Posterior cingulate gyrus (tissue), 11 donors: ENCODE measurements around the gene ITGB1.
"Not testable (repeated sequence)": the region's sequence is repeated elsewhere in the genome, so short reads cannot be mapped to it uniquely, and the experiment has no call there.

Experiments
- DNase-seq, 10 donors: peaks; one replicate each; pipeline versions ENCODE4 v3.0.0 to v3.0.0-alpha.2; 2020 to 2021; ENCODE audit warnings: mixed read lengths in 3 of 10
- intact Hi-C: fragments of 100-400 bp; cut with DNase I; formaldehyde crosslinking; loops from one replicate; pipeline ENCODE4 v1.15.1; 2023

Gene ITGB1

DNA sequence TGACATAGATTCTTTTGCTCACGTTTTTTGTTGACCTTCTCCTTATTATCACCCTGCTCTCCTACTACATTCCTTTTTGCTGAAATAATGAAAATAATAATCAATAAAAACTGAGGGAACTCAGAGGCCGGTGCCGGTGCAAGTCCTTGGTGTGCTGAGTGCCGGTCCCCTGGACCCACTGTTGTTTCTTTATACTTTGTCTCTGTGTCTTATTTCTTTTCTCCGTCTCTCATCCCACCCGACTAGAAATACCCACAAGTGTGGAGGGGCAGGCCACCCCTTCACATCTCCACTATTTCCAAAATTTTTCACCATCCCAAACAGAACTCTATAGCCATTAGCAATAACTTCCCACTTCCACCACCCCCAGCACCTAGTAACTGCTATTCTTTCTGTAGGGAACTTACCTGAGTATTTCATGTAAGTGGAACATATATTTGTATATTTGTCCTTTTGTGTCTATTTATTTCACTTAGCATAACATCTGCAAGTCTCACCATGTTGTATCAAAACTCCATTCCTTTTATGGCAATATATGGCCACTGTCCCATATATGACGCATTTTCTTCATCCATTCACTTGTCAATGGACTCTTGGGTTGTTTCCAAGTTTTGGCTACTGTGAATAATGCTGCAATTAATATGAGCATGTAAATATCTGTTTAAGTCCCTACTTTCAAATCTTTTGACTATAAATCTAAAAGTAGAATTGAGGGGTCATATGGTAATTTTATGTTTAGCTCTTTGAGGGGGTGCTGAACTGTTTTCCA, 62.6 kb downstream of the ITGB1 start:
- intact Hi-C loops, DNase-seq: not testable (repeated sequence)

- intact Hi-C loops, result no loop called here
- no peak for DNase-seq
Observed at GRCh38 chr10:32893916-32894664, 63.9 kb downstream of the ITGB1 start.

DNA sequence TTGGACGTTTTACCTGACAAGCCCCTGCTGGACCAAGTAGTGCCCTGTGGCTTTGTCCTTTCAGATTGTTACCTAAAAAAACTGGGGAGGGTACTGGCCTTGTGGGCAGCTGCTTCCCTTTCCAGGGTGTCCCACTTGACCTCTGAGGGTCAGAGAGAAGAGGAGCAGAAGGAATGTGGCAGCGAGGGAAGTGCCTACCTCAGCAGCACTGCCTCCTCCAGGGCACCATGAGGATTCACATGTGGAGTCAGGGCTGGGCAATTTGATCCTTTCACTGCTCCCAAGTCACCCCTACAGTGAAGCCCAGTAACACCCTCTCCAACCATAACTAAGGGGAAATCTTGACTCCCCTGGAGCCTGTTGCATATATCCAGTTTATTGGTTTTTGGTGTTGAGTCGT, 64.6 kb downstream of the ITGB1 start:
- DNase-seq, result no peak
- intact Hi-C loops, result no loop called here

DNA sequence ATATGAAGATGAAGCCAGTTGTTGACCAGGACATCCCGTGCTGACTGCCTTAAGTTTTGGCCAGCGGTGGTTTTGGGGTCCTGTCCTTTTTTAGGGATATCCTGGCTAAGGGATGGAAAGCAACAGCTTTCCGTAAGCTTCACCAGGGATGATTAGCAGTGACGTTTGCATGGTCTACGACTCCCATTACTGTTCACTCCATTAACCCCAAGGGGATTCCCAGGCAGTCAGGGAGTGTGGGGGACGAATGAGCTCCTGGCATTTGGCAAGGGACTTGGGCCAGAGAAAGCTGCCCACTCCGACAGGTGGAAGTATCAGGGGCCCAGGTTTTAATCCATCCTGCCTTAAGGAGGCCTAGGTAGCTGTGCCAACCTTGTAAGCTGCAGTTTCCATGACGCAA, 66.8 kb downstream of the ITGB1 start:
- intact Hi-C loops, result no loop called here
- peak in 1 of 10 donors; percentile 30 for DNase-seq

DNA sequence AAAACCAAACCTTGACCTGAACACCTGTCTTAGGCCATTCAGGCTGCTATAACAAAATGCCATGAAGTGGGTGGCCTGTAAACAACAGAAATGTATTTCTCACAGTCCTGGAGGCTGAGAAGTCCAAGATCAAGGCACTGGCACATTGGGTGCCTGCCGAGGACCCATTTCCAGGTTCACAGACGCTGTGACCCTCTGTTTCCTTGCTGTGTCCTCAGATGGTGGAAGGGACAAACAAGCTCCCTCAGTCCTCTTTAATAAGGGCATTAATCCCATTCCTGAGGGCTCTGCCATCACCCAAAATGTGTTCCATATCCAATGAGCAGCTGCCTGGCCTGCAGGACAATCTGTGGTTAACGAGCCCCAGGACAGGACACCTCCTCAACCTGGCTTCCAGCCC, 67.6 kb downstream of the ITGB1 start:
- intact Hi-C loops, result no loop called here
- DNase-seq, result peak in 2 of 10 donors; percentile 27 to 40

DNA sequence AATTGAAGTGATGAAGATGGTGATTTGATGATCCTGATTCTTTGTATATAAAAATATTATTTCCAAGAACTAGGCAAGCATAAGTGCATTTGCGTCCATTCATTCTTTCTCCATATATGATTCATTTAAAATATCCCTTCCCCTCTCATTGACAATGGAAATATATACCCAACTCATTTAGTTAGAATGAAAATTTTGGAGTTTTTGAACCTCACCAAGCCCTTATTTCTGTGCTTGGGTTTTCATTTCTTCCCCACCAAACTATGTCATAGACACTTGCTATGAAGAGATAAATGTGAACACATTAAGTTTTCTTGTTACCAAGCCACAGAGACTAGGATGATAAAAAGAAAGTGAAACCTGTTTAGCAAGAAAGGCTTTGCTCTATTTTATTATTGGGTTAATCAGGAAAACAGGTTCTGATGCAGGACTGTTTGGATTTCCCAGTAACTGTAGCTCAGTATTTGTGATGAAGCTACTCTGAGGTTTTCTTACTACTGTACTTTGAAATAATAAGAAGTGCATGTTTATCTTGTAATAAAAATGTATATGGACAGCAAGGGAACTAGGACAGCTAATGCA, 68.3 kb downstream of the ITGB1 start:
- no peak for DNase-seq
- intact Hi-C loops, result no loop called here

- peak in 2 of 10 donors; percentile 40 to 62 for DNase-seq
- intact Hi-C loops, result no loop called here
Observed at GRCh38 chr10:32888161-32888927, 69.7 kb downstream of the ITGB1 start.

GRCh38 chr10:32887481-32887880, 70.5 kb downstream of the ITGB1 start:
- DNase-seq, result peak in 3 of 10 donors; percentile 46 to 71 (median 53)
- intact Hi-C loops, result no loop called here

GRCh38 chr10:32882076-32882475, 76.0 kb downstream of the ITGB1 start:
- intact Hi-C loops, result no loop called here
- DNase-seq, result no peak

DNA sequence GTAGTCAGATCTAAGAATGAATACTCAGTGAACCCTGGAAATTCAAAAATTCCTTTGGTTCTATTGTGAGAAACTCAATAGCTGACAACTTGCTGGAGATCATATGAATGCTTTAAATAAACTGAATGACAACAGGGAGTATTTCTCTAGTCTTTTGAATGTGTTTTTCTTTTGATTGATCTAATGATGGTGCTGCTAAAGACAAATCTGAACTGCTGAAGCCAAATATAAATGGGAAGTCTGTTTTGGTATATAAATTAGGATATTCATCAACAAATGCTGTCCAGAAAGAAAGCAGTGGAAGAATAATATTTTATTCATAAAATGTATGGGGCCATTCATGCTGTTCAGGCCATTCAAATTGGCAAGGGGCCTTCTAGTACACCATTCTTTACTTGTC, 79.4 kb downstream of the ITGB1 start:
- intact Hi-C loops, result no loop called here
- no peak for DNase-seq

GRCh38 chr10:32877915-32878314, 80.1 kb downstream of the ITGB1 start:
- no peak for DNase-seq
- intact Hi-C loops, result no loop called here

GRCh38 chr10:32865170-32865569, 92.9 kb downstream of the ITGB1 start:
- intact Hi-C loops, result no loop called here
- DNase-seq, result no peak

GRCh38 chr10:32854435-32854834, 103.6 kb downstream of the ITGB1 start:
- no peak for DNase-seq
- intact Hi-C loops, result no loop called here

DNA sequence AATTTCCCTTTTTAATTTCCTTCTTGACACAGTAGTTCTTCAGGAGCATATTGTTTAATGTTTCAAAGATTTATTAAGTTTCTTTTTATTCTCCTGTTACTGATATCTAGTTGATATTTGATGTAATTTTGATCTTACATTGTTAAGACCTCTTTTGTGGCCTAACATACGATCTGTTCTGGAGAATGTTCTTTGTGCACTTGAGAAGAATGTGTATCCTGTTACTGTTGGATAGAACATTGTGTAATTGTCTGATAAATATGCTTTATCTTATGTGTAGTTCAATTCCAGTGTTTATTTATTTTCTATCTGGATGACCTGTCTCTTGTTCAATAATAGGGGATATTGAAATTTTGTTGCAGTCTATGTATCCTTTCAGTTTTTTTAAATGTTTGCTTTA, 106.7 kb downstream of the ITGB1 start:
- intact Hi-C loops, result no loop called here

More for the DNA sequence above, 106.7 kb downstream of the ITGB1 start:
- no peak for DNase-seq
